ENCODE data around the gene KRTDAP.
A peak's percentile ranks its signal among the peaks of the same experiment; 100 is the strongest.

Gene KRTDAP

DNA sequence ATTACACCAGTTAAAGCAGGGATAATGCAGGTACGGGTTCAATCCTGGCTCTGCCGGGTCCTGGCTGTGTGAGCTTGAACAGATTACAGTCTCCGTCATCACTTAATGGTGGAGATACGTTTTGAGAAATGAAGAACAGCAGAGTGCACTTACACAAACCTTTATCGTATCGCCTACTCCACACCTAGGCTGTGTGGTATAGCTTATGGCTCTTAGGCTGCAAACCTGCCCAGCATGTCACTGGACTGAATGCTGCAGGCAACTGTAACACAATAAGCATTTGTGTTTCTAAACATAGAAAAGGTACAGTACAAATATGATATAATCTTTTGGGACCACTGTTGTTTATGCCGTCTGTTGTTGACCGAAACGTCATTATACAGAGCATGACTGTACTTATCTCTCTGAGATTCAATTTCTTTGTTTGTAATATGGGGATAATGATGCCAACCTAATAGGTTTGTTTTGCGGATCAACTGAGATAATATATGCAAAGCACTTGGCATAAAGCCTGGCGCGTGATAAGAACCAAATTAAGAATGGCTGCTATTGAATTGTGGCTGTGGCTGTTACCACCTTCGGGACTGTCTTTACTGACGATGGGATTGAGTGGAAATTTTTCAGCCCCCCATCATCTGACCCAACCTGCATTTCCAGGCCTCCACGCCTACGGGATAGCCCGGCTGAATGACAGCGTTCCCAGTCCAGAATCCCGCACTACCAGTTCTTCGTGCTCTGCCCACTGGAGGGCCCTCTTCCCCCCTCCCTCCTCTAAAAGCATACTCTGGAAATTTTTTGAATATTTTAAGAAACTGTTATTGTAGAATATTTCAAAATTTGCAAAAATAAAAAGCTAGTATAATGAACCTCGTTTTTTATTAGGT, 11.2 kb downstream of the KRTDAP start:
- TF ChIP-seq, protein P1, sequence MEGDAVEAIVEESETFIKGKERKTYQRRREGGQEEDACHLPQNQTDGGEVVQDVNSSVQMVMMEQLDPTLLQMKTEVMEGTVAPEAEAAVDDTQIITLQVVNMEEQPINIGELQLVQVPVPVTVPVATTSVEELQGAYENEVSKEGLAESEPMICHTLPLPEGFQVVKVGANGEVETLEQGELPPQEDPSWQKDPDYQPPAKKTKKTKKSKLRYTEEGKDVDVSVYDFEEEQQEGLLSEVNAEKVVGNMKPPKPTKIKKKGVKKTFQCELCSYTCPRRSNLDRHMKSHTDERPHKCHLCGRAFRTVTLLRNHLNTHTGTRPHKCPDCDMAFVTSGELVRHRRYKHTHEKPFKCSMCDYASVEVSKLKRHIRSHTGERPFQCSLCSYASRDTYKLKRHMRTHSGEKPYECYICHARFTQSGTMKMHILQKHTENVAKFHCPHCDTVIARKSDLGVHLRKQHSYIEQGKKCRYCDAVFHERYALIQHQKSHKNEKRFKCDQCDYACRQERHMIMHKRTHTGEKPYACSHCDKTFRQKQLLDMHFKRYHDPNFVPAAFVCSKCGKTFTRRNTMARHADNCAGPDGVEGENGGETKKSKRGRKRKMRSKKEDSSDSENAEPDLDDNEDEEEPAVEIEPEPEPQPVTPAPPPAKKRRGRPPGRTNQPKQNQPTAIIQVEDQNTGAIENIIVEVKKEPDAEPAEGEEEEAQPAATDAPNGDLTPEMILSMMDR (IDR thresholded peaks at IDR 0.05) = peak; percentile 24; the same call in 1 of the 2 replicates

DNA sequence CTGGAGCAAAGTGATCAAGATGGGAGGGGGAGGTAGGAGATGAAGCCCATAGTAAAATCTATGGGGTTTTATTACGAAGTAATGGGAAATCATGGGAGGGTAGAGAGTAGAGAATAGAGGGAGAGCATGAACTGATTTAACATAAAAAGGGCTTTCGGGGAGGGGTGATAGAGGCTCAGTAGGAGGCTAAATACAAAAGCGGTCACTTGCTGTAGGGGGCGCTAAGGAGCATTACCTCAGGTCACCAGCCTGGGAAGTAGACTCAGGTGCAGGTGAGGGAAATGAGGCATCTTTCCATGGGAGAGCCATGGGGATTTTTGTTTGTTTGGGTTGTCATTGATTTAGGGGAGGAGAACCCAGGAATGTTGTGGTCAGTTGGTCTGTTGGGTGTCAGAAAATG, 14.1 kb downstream of the KRTDAP start:
- TF ChIP-seq, protein P1 (IDR thresholded peaks at IDR 0.05) = peak; percentile 30; the same call in 1 of the 2 replicates

DNA sequence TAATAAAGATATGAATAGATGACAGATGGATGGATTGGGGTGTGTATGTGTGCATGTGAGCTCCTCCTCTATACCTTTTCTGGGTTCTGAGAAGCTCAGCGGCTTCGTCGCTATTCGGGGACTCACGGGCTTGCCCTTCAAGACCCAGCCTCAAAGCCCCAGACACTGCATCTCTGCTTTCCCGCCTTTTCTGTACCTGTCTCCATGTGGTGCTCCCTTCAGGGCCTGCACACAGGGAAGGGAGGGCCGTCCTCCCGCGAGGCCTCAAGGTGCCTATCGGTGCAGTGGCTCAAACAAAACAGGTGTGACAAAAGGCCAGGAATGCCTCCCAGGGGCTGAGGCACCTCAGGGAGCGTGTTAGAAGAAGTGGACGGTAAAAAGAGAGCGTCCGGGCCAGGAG, 16.2 kb downstream of the KRTDAP start:
- TF ChIP-seq, protein P1 (IDR thresholded peaks at IDR 0.05) = no peak

DNA sequence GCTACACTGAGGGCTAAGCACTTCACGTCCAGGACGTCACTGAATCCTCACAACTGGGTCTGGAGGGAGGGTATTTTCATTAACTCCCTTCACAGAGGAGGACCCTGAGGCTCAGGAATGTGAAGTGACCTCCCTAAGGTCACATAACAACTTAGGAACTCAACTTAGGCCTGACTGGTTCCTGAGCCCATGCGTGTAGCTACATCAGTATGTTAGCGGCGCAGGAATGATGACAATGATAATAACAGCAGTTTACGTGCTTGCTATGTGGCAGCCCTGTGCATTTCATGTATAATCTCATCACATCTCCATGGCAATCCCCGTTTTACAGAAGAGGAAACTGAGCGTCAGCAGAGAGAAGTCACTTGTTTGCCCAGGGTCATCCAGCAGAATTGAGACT, 18.3 kb downstream of the KRTDAP start:
- TF ChIP-seq, protein P1 (IDR thresholded peaks at IDR 0.05) = no peak

DNA sequence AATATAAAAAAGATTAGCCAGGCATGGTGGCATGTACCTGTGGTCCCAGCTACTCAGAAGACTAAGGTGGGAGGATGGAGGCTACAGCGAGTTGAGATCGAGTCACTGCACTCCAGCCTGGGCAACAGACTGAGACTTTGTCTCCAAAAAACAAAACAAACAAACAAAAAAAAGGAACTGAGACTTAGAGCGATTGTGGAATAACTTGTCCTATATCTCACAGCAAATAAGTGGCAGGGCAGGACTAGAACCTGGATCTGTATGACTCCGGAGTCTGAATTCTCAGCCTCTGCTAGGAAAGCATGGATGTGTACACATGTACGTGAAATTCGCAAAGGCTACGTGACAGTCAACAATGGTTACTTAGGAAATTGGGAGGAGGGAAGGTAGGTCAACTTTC, 20.1 kb downstream of the KRTDAP start:
- TF ChIP-seq, protein P1 (IDR thresholded peaks at IDR 0.05) = no peak

DNA sequence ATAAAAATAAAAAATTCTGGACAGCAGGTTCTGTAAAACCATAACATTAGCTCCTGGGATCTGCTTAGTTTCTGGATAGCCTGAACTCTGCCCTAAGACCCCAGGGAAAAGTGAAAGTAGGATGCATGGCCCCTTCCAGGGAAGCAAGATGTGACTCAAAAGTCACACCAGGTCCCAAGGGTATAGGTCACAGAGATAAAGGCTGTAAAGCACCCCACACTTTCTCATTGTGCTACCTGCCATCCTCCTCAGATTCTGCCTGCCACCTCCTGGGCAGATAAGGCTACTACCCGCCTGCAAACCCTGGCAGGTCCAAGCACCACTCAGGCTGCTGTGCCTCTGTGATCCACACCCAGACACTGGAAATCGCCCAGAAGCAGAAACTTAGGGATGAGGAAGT, 21.6 kb downstream of the KRTDAP start:
- TF ChIP-seq, protein P1 (IDR thresholded peaks at IDR 0.05) = peak; percentile 80

DNA sequence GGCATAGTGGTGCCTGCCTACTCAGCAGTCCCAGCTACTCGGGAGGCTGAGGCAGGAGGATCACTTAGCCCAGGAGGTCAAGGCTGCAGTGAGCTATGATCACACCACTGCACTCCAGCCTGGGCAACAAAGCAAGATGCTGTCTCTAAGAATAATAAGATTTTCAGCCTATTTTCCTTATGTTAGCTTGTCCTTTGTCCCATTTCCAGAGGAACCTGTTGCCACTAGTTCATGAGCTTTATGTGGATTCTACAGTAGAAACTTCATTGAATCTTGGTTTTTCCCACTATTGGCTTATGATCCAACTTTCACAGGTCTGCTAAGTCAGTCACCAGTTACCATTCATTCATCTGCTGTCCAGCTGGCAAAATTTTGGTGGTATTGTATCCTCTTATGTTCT, 24.0 kb downstream of the KRTDAP start:
- TF ChIP-seq, protein P1 (IDR thresholded peaks at IDR 0.05) = no peak
